H1 (cell line): ENCODE results near the gene NIM1K. TPM values are rescaled to one million over a fixed set of nuclear protein-coding genes. Genes with fewer than 3 reads are reported as not detected.

Source experiments
- CTCF ChIA-PET: fragments of 300-600 bp; sonication (Branson Sonifier 250); formaldehyde crosslinking; loops from one replicate; lab custom pipeline; 2021; ENCODE audit not compliant: partially characterized antibody; lab: Charles Lee
- POLR2A ChIA-PET: fragments of 300-600 bp; sonication (Branson Sonifier 250); formaldehyde crosslinking; loops from one replicate; lab custom pipeline; 2021; ENCODE audit warnings: inconsistent platforms; ENCODE audit not compliant: partially characterized antibody; lab: Charles Lee
- DNase-seq, 2 experiments: peaks; one replicate each; pipeline versions ENCODE4 v3.0.0 to v3.0.0-alpha.2; 2010 to 2022; ENCODE audit warnings: low spot score in 2 of 2, low read depth in 1 of 2, mixed read lengths in 1 of 2
- FAIRE-seq: peaks from 2 replicates; lab custom pipeline; 2011; peaks lifted over from hg19 to GRCh38; lab: Jason Lieb, UNC
- H2AFZ ChIP-seq: 2 replicates; pipeline ENCODE4 v1.8.1; 2012; ENCODE audit warnings: low read length, inconsistent platforms
- H2AK5ac ChIP-seq: 2 replicates; pipeline ENCODE4 v1.6.1; 2013; ENCODE audit warnings: low read depth, low read length
- H2BK120ac ChIP-seq: replicated peaks from 2 replicates; pipeline ENCODE3; 2013; ENCODE audit warnings: low read depth, low read length, inconsistent platforms
- H2BK12ac ChIP-seq: 2 replicates; pipeline ENCODE4 v1.6.1; 2013; ENCODE audit warnings: low read depth, low read length
- H2BK15ac ChIP-seq: 2 replicates; pipeline ENCODE4 v1.6.1; 2013; ENCODE audit warnings: low read length
- H2BK20ac ChIP-seq: 2 replicates; pipeline ENCODE4 v1.6.1; 2013; ENCODE audit warnings: low read length
- H2BK5ac ChIP-seq: 2 replicates; pipeline ENCODE4 v1.6.1; 2013; ENCODE audit warnings: low read depth, low read length
- H3K14ac ChIP-seq: 2 replicates; pipeline ENCODE4 v1.6.1; 2013; ENCODE audit warnings: inconsistent platforms; ENCODE audit not compliant: insufficient read length
- H3K18ac ChIP-seq: 2 replicates; pipeline ENCODE4 v1.6.1; 2013; ENCODE audit warnings: low read length; ENCODE audit errors: extremely low read depth
- H3K23ac ChIP-seq: 2 replicates; pipeline ENCODE4 v1.6.1; 2013; ENCODE audit warnings: inconsistent platforms; ENCODE audit not compliant: insufficient read length
- H3K23me2 ChIP-seq: 2 replicates; pipeline ENCODE4 v1.6.1; 2013; ENCODE audit warnings: low read depth, low read length
- H3K27ac ChIP-seq: 2 replicates; pipeline ENCODE4 v1.6.1; 2011; ENCODE audit warnings: low read depth, low read length, inconsistent platforms
- H3K27me3 ChIP-seq, 4 experiments: replicated peaks in 1 of 4; 1 replicate in 1 of 4; 2 replicates in 3 of 4; pipeline versions ENCODE4 v1.6.1 to v1.8.1; 2011 to 2013; ENCODE audit warnings: low read length in 3 of 4, mild to moderate bottlenecking in 3 of 4, inconsistent platforms in 2 of 4, mixed read lengths in 2 of 4, moderate library complexity in 1 of 4; ENCODE audit not compliant: control insufficient read depth in 3 of 4, insufficient read depth in 3 of 4; ENCODE audit errors: extremely low read depth in 1 of 4
- H3K36me3 ChIP-seq, 4 experiments: 2 replicates each; pipeline versions ENCODE4 v1.6.1 to v1.8.1; 2011 to 2013; ENCODE audit warnings: mild to moderate bottlenecking in 4 of 4, low read length in 3 of 4, moderate library complexity in 2 of 4, control low read depth in 1 of 4, inconsistent platforms in 1 of 4; ENCODE audit not compliant: insufficient read depth in 4 of 4, control insufficient read depth in 2 of 4
- H3K4ac ChIP-seq: replicated peaks from 2 replicates; pipeline ENCODE3; 2013; ENCODE audit warnings: low read length, low read depth, mixed read lengths, inconsistent platforms; ENCODE audit not compliant: insufficient read length
- H3K4me1 ChIP-seq, 4 experiments: replicated peaks in 1 of 4; 1 replicate in 1 of 4; 2 replicates in 3 of 4; pipeline versions ENCODE4 v1.6.1 to v1.8.1; 2011 to 2013; ENCODE audit warnings: low read length in 3 of 4, inconsistent platforms in 2 of 4, mixed read lengths in 1 of 4; ENCODE audit not compliant: insufficient read depth in 4 of 4, control insufficient read depth in 3 of 4
- H3K4me2 ChIP-seq, 2 experiments: 2 replicates each; pipeline versions ENCODE4 v1.6.1 to v1.8.1; 2011 to 2013; ENCODE audit warnings: low read depth in 2 of 2, low read length in 2 of 2, control low read depth in 1 of 2, inconsistent platforms in 1 of 2, mild to moderate bottlenecking in 1 of 2; ENCODE audit not compliant: insufficient read depth in 1 of 2
- H3K4me3 ChIP-seq, 4 experiments: fragments of 200-600, 300-600 bp in 1 of 4; sonication (generic), shearing (Covaris generic), sonication (Bioruptor Twin) in 1 of 4; 2 replicates each; pipeline versions ENCODE4 v1.5.1 to v1.8.1; 2011 to 2016; ENCODE audit warnings: low read length in 4 of 4, low read depth in 3 of 4, control low read depth in 2 of 4, inconsistent platforms in 2 of 4, mild to moderate bottlenecking in 2 of 4, mixed read lengths in 1 of 4, moderate library complexity in 1 of 4; ENCODE audit not compliant: insufficient read depth in 2 of 4; ENCODE audit errors: extremely low read depth in 1 of 4
- H3K56ac ChIP-seq: replicated peaks from 2 replicates; pipeline ENCODE3; 2013; ENCODE audit warnings: low read depth, mild to moderate bottlenecking, mixed read lengths, low read length, inconsistent platforms; ENCODE audit not compliant: insufficient read length
- H3K79me1 ChIP-seq: 2 replicates; pipeline ENCODE4 v1.6.1; 2013; ENCODE audit warnings: low read depth, low read length, control low read depth
- H3K79me2 ChIP-seq, 2 experiments: 2 replicates each; pipeline versions ENCODE4 v1.6.1 to v1.8.1; 2012 to 2013; ENCODE audit warnings: low read length in 2 of 2, mild to moderate bottlenecking in 2 of 2, inconsistent platforms in 1 of 2; ENCODE audit not compliant: insufficient read depth in 2 of 2, control insufficient read depth in 1 of 2
- H3K9ac ChIP-seq, 4 experiments: replicated peaks in 1 of 4; 1 replicate in 1 of 4; 2 replicates in 3 of 4; pipeline versions ENCODE4 v1.6.1 to v1.8.1; 2011 to 2013; ENCODE audit warnings: low read depth in 3 of 4, low read length in 3 of 4, control low read depth in 2 of 4, mild to moderate bottlenecking in 2 of 4, moderate library complexity in 2 of 4, inconsistent platforms in 1 of 4; ENCODE audit errors: extremely low read depth in 1 of 4
- H3K9me3 ChIP-seq, 2 experiments: 2 replicates each; pipeline versions ENCODE4 v1.6.1 to v1.8.1; 2012 to 2013; ENCODE audit warnings: mild to moderate bottlenecking in 2 of 2, moderate library complexity in 2 of 2, control low read depth in 1 of 2, inconsistent platforms in 1 of 2, low read depth in 1 of 2, low read length in 1 of 2, mixed read lengths in 1 of 2; ENCODE audit not compliant: insufficient read depth in 2 of 2
- H4K20me1 ChIP-seq, 2 experiments: replicated peaks in 1 of 2; 2 replicates each; pipeline versions ENCODE3 to v1.8.1; 2011 to 2013; ENCODE audit warnings: inconsistent platforms in 2 of 2, low read length in 2 of 2, mild to moderate bottlenecking in 1 of 2; ENCODE audit not compliant: insufficient read depth in 2 of 2, control insufficient read depth in 1 of 2
- H4K5ac ChIP-seq: 2 replicates; pipeline ENCODE4 v1.6.1; 2013; ENCODE audit warnings: low read length, low read depth, mixed read lengths, inconsistent platforms; ENCODE audit not compliant: insufficient read length
- H4K8ac ChIP-seq: 2 replicates; pipeline ENCODE4 v1.8.0; 2013; ENCODE audit warnings: mild to moderate bottlenecking, moderate library complexity, low read length, inconsistent platforms; ENCODE audit not compliant: insufficient read depth; ENCODE audit errors: extremely low read depth
- H4K91ac ChIP-seq: replicated peaks from 2 replicates; pipeline ENCODE3; 2013; ENCODE audit warnings: low read length, mixed read lengths, inconsistent platforms; ENCODE audit not compliant: insufficient read length
- CHD2 ChIP-seq: IDR thresholded peaks from 2 replicates; pipeline ENCODE4 v1.6.1; 2012; ENCODE audit warnings: low read length, improper control_type of control experiment
- GABPA ChIP-seq: IDR thresholded peaks from 2 replicates; pipeline ENCODE4 v1.6.1; 2011; ENCODE audit warnings: mild to moderate bottlenecking, low read length, moderate library complexity, borderline replicate concordance; ENCODE audit not compliant: insufficient read depth
- KDM1A ChIP-seq: fragments of 200-600, 300-600 bp; sonication (generic); IDR thresholded peaks from 2 replicates; pipeline ENCODE4 v1.7.1; 2016; ENCODE audit warnings: mild to moderate bottlenecking, low read length, borderline replicate concordance
- SIRT6 ChIP-seq: IDR thresholded peaks from one replicate; pipeline ENCODE4 v1.7.1; 2012; ENCODE audit warnings: low read length, inconsistent platforms
- SIX5 ChIP-seq: IDR thresholded peaks from 2 replicates; pipeline ENCODE4 v1.6.1; 2011; ENCODE audit warnings: mild to moderate bottlenecking, low read depth, low read length
- SP1 ChIP-seq: IDR thresholded peaks from 2 replicates; pipeline ENCODE4 v1.6.1; 2011; ENCODE audit warnings: low read depth, low read length
- TAF1 ChIP-seq: IDR thresholded peaks from 2 replicates; pipeline ENCODE4 v1.6.1; 2011; ENCODE audit warnings: mild to moderate bottlenecking, low read depth, low read length
- ZNF274 ChIP-seq: IDR thresholded peaks from 2 replicates; pipeline ENCODE4 v1.7.0; 2012; ENCODE audit warnings: low read length, borderline replicate concordance; ENCODE audit errors: extremely low read depth
- WGBS, 2 experiments: shearing (Covaris generic) in 1 of 2; methylation state at CpG; one replicate each; pipeline versions ENCODE4 v1.1.6 to v1.1.7; 2013 to 2015; ENCODE audit warnings: low lambda C conversion rate in 2 of 2, mixed read lengths in 2 of 2, inconsistent platforms in 1 of 2, low coverage in 1 of 2, missing lambda C conversion rate in 1 of 2; ENCODE audit not compliant: insufficient replicate concordance in 2 of 2, insufficient coverage in 1 of 2, insufficient read length in 1 of 2; ENCODE audit errors: extremely low coverage in 1 of 2, missing lambda C conversion rate in 1 of 2; 5-methylcytosine and 5-hydroxymethylcytosine counted together
- polyA plus RNA-seq, 7 experiments: library from polyadenylated mRNA; depleted of rRNA in 3 of 7; stranded (reverse) in 5 of 7; unstranded in 2 of 7; fragments of >200 nt in 5 of 7; fragments of 200-250 nt in 2 of 7; gene quantifications; 1 replicate in 5 of 7; 2 replicates in 1 of 7; 4 replicates in 1 of 7; pipeline versions ENCODE4 v1.2.1 to v1.2.3, GENCODE V29; 2011 to 2013; ENCODE audit warnings: missing spikeins in 2 of 7, mixed read lengths in 2 of 7
- total RNA-seq: library from RNA; stranded (reverse); fragmentation: NEBNext Ultra II Directional; extraction: Animal tissue kit (Norgen Biotek cat#: 25700); gene quantifications from 2 replicates; pipeline ENCODE4 v1.2.1, GENCODE V29; 2021

The NIM1K gene
- total and polyA plus RNA-seq, 2 of the 8 experiments (the other 6 are each of a cell fraction or from before 2014, with no cell fraction given): not detected

GRCh38 chr5:43298443-43298842 is 106.4 kb downstream of the NIM1K start:
- Histone ChIP-seq H3K4me1 (peaks cover 0 to 4% (median 2%) of the 10 kb centered on the region in 4 experiments; a peak in 5 of 7 replicates), H3K23ac (no peak overlapping the region), H3K14ac (no peak overlapping the region), H4K5ac (no peak overlapping the region), H3K79me2 (peaks cover 5 to 57% of the 10 kb centered on the region in 2 experiments), H3K4me3 (no peak overlapping the region), H4K91ac (no peak overlapping the region), H3K9ac (no peak overlapping the region), H2AK5ac (no peak overlapping the region), H2BK120ac (no peak overlapping the region), H2BK15ac (no peak overlapping the region), H3K56ac (no peak overlapping the region), H3K4ac (no peak overlapping the region), H4K20me1 (peaks cover 9 to 33% of the 10 kb centered on the region in 2 experiments), H2BK20ac (no peak overlapping the region), H3K79me1 (peaks cover 2% of the 10 kb centered on the region), H3K36me3 (peaks cover 17 to 79% (median 50%) of the 10 kb centered on the region in 4 experiments), H2BK12ac (no peak overlapping the region), H3K23me2 (peaks cover 1% of the 10 kb centered on the region; the same call in 1 of the 2 replicates), H3K18ac (no peak overlapping the region), H3K4me2 (no peak overlapping the region), H3K27me3 (no peaks in the 10 kb centered on the region), H2AFZ (no peak overlapping the region), H4K8ac (no peak overlapping the region), H3K9me3 (no peaks in the 10 kb centered on the region), H3K27ac (no peak overlapping the region), H2BK5ac (no peak overlapping the region)
- ChIA-PET CTCF (interaction anchor here (1.1 kb wide), 1 partner anchor 92 kb away, joined by 3 read pairs; no protein-coding TSS in a partner anchor), POLR2A (no interaction called here)
- DNase-seq (no peak), FAIRE-seq (no peak)
- 90% methylated on average over 5 of the region's 5 CpGs; no CpG with 5 or more reads in 1 of the 2 experiments for WGBS, 2 experiments
- no peak for TF ChIP-seq SP1
- TF ChIP-seq KDM1A: no peak
- TF ChIP-seq GABPA: no peak
- no peak for TF ChIP-seq CHD2
- TF ChIP-seq SIX5: no peak
- no peak for TF ChIP-seq ZNF274
- no peak for TF ChIP-seq TAF1
- TF ChIP-seq SIRT6: no peak
